HFF-Myc (cell line): ENCODE measurements around the gene MYO16.

Experiments
- DNase-seq: peaks from one replicate; pipeline ENCODE4 v3.0.0-alpha.2; 2011; ENCODE audit warnings: low read depth; ENCODE audit errors: extremely low read depth
- H3K4me3 ChIP-seq: replicated peaks from 2 replicates; pipeline ENCODE4 v1.5.1; 2011; ENCODE audit warnings: low read depth, mild to moderate bottlenecking, control low read depth, low read length
- TF ChIP-seq, protein P1 (sequence below): IDR thresholded peaks from 2 replicates; pipeline ENCODE4 v1.5.1; 2012; ENCODE audit warnings: mild to moderate bottlenecking, low read depth, low read length, control low read depth; ENCODE audit errors: missing control alignments

Gene MYO16

DNA sequence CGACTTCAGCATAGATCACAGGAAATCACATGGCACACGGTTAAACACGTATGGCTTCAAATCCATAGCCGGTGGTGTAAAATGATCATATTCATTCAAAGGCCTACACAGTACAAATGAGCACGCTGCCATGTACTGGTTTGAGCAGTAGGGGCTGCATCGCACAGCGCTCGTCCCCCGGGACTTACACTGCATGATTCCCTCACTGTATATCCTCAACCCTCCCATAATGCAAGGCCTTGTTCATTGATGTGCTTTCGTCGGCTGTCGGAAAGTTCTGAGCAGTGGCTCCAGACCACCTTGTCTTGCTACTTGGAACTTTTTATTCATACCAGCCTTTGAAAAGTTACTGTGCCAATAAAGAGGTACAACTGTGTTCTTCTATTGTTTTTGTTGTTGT, 578.2 kb downstream of the MYO16 start:
- no peak for DNase-seq
- TF ChIP-seq, protein P1, sequence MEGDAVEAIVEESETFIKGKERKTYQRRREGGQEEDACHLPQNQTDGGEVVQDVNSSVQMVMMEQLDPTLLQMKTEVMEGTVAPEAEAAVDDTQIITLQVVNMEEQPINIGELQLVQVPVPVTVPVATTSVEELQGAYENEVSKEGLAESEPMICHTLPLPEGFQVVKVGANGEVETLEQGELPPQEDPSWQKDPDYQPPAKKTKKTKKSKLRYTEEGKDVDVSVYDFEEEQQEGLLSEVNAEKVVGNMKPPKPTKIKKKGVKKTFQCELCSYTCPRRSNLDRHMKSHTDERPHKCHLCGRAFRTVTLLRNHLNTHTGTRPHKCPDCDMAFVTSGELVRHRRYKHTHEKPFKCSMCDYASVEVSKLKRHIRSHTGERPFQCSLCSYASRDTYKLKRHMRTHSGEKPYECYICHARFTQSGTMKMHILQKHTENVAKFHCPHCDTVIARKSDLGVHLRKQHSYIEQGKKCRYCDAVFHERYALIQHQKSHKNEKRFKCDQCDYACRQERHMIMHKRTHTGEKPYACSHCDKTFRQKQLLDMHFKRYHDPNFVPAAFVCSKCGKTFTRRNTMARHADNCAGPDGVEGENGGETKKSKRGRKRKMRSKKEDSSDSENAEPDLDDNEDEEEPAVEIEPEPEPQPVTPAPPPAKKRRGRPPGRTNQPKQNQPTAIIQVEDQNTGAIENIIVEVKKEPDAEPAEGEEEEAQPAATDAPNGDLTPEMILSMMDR, result no peak
- no peak overlapping the region for H3K4me3 ChIP-seq

GRCh38 chr13:109208522-109208921, 579.1 kb downstream of the MYO16 start:
- no peak for DNase-seq
- no peak overlapping the region for H3K4me3 ChIP-seq
- TF ChIP-seq, protein P1, result no peak

DNA sequence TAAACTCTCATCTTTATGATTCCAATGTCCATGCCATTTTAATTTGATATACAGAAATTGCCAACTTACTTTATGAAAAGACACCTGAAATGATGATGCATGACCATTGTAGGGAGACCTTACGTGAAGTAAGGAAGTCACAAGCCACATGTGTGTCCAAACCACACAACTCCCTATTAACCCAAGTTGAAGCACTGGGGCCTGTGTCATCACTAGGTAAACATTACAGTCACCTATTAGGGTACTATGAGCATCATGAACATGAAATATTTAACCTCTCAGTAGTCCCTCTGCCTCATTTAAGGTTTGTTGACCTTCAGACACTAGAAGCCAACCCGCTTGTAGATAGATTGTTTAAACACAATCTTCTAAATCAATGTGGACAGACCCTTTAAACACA, 580.1 kb downstream of the MYO16 start:
- TF ChIP-seq, protein P1, result no peak
- DNase-seq, result no peak
- no peak overlapping the region for H3K4me3 ChIP-seq

- H3K4me3 ChIP-seq, result no peak overlapping the region
- TF ChIP-seq, protein P1, result no peak
- no peak for DNase-seq
Measured at GRCh38 chr13:109211616-109212015, 582.2 kb downstream of the MYO16 start.

GRCh38 chr13:109212650-109213049, 583.2 kb downstream of the MYO16 start:
- no peak for DNase-seq
- no peak overlapping the region for H3K4me3 ChIP-seq
- TF ChIP-seq, protein P1, result no peak

DNA sequence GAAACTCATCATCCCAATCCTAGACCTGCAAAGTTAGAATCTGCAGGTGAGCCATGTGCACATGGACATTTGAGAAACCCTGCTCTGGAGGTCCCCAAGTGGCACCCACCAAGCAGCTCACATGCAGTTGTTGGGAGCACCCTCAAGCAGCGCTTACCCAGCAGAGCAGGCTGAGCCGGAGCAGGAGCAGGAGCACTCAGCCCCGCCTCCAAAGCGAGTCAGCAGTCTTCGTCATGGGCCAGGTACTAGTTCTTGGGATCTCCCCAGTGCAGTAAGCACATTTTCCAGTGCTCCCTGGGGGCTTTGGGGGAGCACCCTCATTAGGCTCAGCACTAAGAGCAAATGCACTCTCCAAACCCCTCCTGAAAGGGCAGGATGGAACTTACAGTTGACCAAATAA, 584.3 kb downstream of the MYO16 start:
- H3K4me3 ChIP-seq, result no peak overlapping the region
- TF ChIP-seq, protein P1, result no peak
- no peak for DNase-seq

- TF ChIP-seq, protein P1, result no peak
- H3K4me3 ChIP-seq, result no peak overlapping the region
- DNase-seq, result no peak
Measured at GRCh38 chr13:109214393-109214792, 585.0 kb downstream of the MYO16 start.
